PFSK-1 (cell line): ENCODE data around the gene NFAM1.

Experiments used
- FOXP2 ChIP-seq: optimal IDR thresholded peaks from 2 replicates; pipeline ENCODE3; 2011; ENCODE audit warnings: borderline replicate concordance, control low read depth, inconsistent platforms; ENCODE audit not compliant: insufficient read depth; ENCODE audit errors: extremely low read length, extremely low read depth
- POLR2AphosphoS5 ChIP-seq: IDR thresholded peaks from 2 replicates; pipeline ENCODE4 v1.6.1; 2012; ENCODE audit warnings: low read depth, mild to moderate bottlenecking, control low read depth, low read length, moderate library complexity
- SIN3A ChIP-seq: IDR thresholded peaks from 2 replicates; pipeline ENCODE4 v1.6.1; 2012; ENCODE audit warnings: mild to moderate bottlenecking, low read length, moderate library complexity, borderline replicate concordance; ENCODE audit not compliant: insufficient read depth
- TAF1 ChIP-seq: IDR thresholded peaks from 2 replicates; pipeline ENCODE4 v1.6.1; 2012; ENCODE audit warnings: low read length, control low read depth, borderline replicate concordance; ENCODE audit not compliant: insufficient read depth
- TF ChIP-seq, protein P1 (sequence below), 2 experiments: IDR thresholded peaks; 2 replicates each; pipeline versions ENCODE4 v1.6.1 to v1.8.0; 2011 to 2012; ENCODE audit warnings: low read depth in 2 of 2, low read length in 2 of 2, control low read depth in 1 of 2, inconsistent platforms in 1 of 2, mild to moderate bottlenecking in 1 of 2, moderate library complexity in 1 of 2; ENCODE audit not compliant: insufficient read depth in 1 of 2

NFAM1 gene

DNA sequence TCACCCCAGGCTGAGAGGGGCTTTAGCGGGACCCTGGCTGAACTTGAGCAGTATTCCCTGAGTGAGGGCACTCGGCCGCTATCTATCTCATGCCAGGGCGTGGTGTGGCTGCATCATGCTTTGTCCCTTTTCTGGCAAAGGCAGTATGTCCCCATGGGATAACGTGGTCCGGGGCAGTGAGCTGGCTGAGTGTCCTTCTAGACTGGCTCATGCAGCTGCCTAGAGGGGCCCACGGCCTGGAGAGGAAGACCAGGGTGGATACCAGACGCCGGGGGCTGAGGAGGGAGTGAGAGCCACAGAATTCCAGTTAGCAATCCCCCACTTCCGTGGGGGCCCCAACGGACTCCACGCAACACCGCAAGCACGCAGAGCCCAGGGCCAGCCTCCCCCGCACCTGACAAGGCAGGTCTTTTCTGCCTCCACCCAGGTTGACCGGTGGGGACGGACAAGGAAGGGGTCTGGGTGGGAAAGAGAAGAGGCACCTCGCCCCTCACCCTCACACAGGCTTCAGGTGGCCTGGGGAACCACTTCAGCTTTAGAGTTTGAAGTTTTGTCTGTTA is 15.5 kb downstream of the NFAM1 start:
- TF ChIP-seq SIN3A: no peak
- no peak for TF ChIP-seq POLR2AphosphoS5
- TF ChIP-seq, protein P1, sequence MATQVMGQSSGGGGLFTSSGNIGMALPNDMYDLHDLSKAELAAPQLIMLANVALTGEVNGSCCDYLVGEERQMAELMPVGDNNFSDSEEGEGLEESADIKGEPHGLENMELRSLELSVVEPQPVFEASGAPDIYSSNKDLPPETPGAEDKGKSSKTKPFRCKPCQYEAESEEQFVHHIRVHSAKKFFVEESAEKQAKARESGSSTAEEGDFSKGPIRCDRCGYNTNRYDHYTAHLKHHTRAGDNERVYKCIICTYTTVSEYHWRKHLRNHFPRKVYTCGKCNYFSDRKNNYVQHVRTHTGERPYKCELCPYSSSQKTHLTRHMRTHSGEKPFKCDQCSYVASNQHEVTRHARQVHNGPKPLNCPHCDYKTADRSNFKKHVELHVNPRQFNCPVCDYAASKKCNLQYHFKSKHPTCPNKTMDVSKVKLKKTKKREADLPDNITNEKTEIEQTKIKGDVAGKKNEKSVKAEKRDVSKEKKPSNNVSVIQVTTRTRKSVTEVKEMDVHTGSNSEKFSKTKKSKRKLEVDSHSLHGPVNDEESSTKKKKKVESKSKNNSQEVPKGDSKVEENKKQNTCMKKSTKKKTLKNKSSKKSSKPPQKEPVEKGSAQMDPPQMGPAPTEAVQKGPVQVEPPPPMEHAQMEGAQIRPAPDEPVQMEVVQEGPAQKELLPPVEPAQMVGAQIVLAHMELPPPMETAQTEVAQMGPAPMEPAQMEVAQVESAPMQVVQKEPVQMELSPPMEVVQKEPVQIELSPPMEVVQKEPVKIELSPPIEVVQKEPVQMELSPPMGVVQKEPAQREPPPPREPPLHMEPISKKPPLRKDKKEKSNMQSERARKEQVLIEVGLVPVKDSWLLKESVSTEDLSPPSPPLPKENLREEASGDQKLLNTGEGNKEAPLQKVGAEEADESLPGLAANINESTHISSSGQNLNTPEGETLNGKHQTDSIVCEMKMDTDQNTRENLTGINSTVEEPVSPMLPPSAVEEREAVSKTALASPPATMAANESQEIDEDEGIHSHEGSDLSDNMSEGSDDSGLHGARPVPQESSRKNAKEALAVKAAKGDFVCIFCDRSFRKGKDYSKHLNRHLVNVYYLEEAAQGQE (IDR thresholded peaks at IDR 0.05; ENCODE audit: insufficient read depth in 1 of 2, low read depth in 2 of 2, low read length in 2 of 2): no peak
- no peak for TF ChIP-seq FOXP2
- no peak for TF ChIP-seq TAF1

DNA sequence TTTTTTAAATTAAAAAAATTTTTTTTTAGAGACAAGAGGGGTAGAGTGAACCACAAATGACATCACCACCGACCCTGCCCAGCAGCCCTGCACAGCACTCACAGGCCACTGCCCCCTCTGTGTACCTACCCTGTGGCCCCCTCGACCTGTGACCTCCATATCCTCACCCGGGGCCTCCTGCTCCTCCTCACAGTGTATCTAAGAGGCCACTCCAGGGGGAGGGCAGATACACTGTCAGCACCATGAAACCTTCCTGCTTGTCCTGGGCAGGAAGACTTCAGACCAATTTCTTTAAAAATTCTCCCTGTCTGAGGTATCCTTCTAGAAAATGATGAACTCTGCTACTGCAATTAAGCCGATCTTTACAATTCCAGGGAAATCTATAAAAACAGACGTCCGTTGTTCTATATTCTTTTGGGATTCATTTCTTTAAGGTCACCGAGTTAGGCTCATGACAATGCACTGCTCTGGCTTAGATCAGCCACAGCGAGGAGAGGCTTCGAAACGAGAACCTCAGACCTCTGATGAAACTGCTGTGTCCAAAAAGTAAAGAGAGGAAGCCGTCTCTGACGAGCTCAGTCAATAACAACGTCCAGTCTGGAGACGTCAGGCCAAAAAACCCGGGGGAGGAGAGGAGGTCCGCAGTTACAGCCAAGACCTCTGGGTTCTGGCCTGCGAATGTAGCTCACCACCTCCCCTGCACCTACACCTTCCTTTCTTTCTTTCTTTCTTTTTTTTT is 17.5 kb downstream of the NFAM1 start:
- TF ChIP-seq FOXP2: no peak
- TF ChIP-seq, protein P1 (IDR thresholded peaks at IDR 0.05; ENCODE audit: insufficient read depth in 1 of 2, low read depth in 2 of 2, low read length in 2 of 2): no peak
- no peak for TF ChIP-seq POLR2AphosphoS5

DNA sequence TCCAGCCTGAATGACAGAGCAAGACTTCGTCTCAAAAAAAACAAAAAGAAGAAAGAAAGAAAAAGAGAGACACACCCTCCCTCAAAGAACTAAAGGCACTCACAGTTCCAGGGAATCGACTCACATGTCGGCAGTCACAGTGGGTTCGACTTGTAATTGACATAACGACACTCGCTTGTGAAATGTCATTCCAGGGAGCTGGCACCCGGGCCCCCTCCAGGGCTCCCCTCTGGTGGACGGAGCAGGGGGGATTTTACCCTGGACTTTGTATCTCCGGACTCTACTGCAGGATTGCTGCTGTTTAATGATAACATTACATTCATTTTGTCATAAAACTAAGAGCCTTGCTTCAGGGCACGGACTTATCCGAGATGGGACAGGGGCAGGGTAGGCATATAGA is 18.2 kb downstream of the NFAM1 start:
- TF ChIP-seq SIN3A: no peak
- TF ChIP-seq POLR2AphosphoS5: no peak
- no peak for TF ChIP-seq TAF1
- no peak for TF ChIP-seq FOXP2
- TF ChIP-seq, protein P1 (IDR thresholded peaks at IDR 0.05; ENCODE audit: insufficient read depth in 1 of 2, low read depth in 2 of 2, low read length in 2 of 2): no peak

DNA sequence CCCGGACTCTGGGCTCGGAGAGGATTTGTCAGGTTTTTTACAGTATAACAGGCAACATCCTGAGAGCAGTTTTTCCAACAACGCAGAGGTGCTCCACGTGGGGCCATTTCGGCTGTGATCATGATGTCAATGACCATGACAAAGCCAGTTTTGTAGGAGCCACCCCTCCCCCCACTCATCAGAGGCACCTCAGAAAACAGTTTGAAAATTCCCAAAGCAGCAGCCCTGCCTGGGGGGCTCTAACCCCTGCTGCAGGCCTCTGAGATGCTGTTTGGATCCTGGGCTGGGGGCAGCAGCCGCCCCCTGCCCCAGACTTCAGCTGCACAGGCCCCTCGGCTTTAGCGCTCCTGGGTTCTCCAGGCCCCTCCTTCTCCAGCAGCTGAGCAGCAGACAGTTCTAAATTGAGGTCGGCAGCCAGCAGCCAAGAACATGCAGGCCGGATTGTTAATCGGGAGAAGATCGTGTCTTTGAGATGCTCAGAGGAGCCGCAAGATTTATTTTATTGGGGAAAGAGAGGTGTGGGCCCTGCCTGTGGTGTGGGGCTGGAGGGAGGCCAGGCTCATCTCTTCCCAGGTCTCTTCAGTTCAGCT is 19.4 kb downstream of the NFAM1 start:
- TF ChIP-seq TAF1 (no peak), FOXP2 (no peak), SIN3A (no peak), POLR2AphosphoS5 (no peak)
- TF ChIP-seq, protein P1 (IDR thresholded peaks at IDR 0.05; ENCODE audit: insufficient read depth in 1 of 2, low read depth in 2 of 2, low read length in 2 of 2): no peak
